ENCODE data around the gene MMP24.

DNA sequence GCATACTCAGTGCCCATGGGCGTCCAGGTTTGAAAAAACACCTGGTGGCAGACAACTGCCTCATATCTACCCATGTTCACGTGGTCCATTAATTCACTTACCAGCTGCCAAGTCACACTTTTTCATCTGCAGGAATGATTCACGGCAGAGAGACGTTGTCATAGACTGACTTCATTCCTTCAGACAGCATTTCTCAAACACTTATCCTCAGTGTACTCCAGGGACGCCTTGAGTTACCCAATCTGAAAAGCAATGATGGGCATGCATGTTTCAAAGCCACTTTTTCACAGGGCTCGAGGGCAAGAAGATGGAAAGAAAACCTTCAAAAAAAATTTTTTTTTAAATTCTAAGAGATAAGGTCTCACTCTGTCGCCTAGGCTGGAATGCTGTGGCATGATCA is 45.4 kb downstream of the MMP24 start:
- TF ChIP-seq TAF1 (IDR thresholded peaks at IDR 0.05; ENCODE audit: borderline replicate concordance, insufficient read depth, low read length) (no peak), POLR2AphosphoS5 (IDR thresholded peaks at IDR 0.05; ENCODE audit: low read depth, low read length) (no peak), FOXP2 (optimal IDR thresholded peaks at IDR 0.05; ENCODE audit: borderline replicate concordance, extremely low read depth, extremely low read length, insufficient read depth) (no peak)
- TF ChIP-seq, protein P1, sequence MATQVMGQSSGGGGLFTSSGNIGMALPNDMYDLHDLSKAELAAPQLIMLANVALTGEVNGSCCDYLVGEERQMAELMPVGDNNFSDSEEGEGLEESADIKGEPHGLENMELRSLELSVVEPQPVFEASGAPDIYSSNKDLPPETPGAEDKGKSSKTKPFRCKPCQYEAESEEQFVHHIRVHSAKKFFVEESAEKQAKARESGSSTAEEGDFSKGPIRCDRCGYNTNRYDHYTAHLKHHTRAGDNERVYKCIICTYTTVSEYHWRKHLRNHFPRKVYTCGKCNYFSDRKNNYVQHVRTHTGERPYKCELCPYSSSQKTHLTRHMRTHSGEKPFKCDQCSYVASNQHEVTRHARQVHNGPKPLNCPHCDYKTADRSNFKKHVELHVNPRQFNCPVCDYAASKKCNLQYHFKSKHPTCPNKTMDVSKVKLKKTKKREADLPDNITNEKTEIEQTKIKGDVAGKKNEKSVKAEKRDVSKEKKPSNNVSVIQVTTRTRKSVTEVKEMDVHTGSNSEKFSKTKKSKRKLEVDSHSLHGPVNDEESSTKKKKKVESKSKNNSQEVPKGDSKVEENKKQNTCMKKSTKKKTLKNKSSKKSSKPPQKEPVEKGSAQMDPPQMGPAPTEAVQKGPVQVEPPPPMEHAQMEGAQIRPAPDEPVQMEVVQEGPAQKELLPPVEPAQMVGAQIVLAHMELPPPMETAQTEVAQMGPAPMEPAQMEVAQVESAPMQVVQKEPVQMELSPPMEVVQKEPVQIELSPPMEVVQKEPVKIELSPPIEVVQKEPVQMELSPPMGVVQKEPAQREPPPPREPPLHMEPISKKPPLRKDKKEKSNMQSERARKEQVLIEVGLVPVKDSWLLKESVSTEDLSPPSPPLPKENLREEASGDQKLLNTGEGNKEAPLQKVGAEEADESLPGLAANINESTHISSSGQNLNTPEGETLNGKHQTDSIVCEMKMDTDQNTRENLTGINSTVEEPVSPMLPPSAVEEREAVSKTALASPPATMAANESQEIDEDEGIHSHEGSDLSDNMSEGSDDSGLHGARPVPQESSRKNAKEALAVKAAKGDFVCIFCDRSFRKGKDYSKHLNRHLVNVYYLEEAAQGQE (IDR thresholded peaks at IDR 0.05; ENCODE audit: insufficient read depth in 1 of 2, low read depth in 2 of 2, low read length in 2 of 2): no peak
